ENCODE results near the gene ZFP1.
"Not testable (repeated sequence)": the region's sequence is repeated elsewhere in the genome, so short reads cannot be mapped to it uniquely, and the experiment has no call there.

GRCh38 chr16:75129421-75130149 lies 18.7 kb upstream of the ZFP1 start:
- not testable (repeated sequence) for TF ChIP-seq CBX2 (IDR thresholded peaks at IDR 0.05; ENCODE audit: borderline replicate concordance, low read depth); EP300 (IDR thresholded peaks at IDR 0.05); PBX3 (IDR thresholded peaks at IDR 0.05)

All from A549 (cell line).